Right lobe of liver (tissue), 6 donors: ENCODE data around the gene BICDL1. TPM values are rescaled to one million over a fixed set of nuclear protein-coding genes. Genes with fewer than 3 reads are reported as not detected.

ENCODE experiments used
- ATAC-seq, 4 donors: fragments of 200-7000 bp; cut with Tn5 transposase; one replicate each; pipeline ENCODE4 v1.9.1; 2020; ENCODE audit warnings: mild to moderate bottlenecking in 4 of 4, moderate library complexity in 4 of 4
- DNase-seq, 3 donors: peaks; one replicate each; pipeline ENCODE4 v3.0.0-alpha.2; 2020
- H3K27ac ChIP-seq, 3 donors: fragments of 200-600 bp; one replicate each; pipeline ENCODE4 v1.8.0; 2022
- H3K27me3 ChIP-seq, 2 donors: fragments of 200-600 bp; one replicate each; pipeline ENCODE4 v1.8.0; 2022
- H3K36me3 ChIP-seq, 4 donors: fragments of 200-600 bp; sonication (generic) in 1 of 4; one replicate each; pipeline versions ENCODE4 v1.5.1 to v1.8.0; 2017 to 2022; ENCODE audit warnings: control low read depth in 1 of 4
- H3K4me1 ChIP-seq, 4 donors: fragments of 200-600 bp; sonication (generic) in 1 of 4; one replicate each; pipeline versions ENCODE4 v1.5.1 to v1.8.0; 2017 to 2022; ENCODE audit warnings: control low read depth in 1 of 4
- H3K4me3 ChIP-seq, 3 donors: fragments of 200-600 bp; one replicate each; pipeline ENCODE4 v1.8.0; 2022
- H3K9me3 ChIP-seq, 4 donors: fragments of 200-600 bp; sonication (generic) in 1 of 4; one replicate each; pipeline versions ENCODE4 v1.5.1 to v1.8.0; 2017 to 2022; ENCODE audit warnings: control low read depth in 1 of 4
- POLR2A ChIP-seq: fragments of 450-650 bp; IDR thresholded peaks from one replicate; pipeline ENCODE4 v1.6.1; 2017; ENCODE audit warnings: antibody characterized with exemption, mild to moderate bottlenecking
- WGBS: methylation state at CpG from one replicate; pipeline ENCODE4 v1.1.6; 2018; ENCODE audit warnings: low coverage, low lambda C conversion rate; ENCODE audit not compliant: insufficient coverage; ENCODE audit errors: missing lambda C conversion rate; 5-methylcytosine and 5-hydroxymethylcytosine counted together
- intact Hi-C, 2 donors: fragments of 100-400 bp; cut with DNase I; formaldehyde crosslinking; loops; one replicate each; pipeline versions ENCODE4 v1.11.2 to v1.14.1; 2022
- total RNA-seq, 6 experiments: library from RNA; depleted of rRNA in 2 of 6; stranded (reverse); fragments of >200 nt in 2 of 6; fragmentation: NEBNext Ultra II Directional in 3 of 6; extraction: Animal tissue kit (Norgen Biotek cat#: 25700) in 3 of 6; gene quantifications; one replicate each; pipeline versions ENCODE4 v1.1.0 to v1.2.4, GENCODE V29; 2016 to 2023
- TF ChIP-seq, protein P1 (sequence below), 4 donors: fragments of 200-600 bp in 3 of 4; fragments of 450-650 bp in 1 of 4; IDR thresholded peaks; one replicate each; pipeline versions ENCODE4 v1.5.1 to v1.8.0; 2016 to 2022; ENCODE audit warnings: antibody characterized with exemption in 4 of 4, mild to moderate bottlenecking in 2 of 4
- donor health status: DM: no; HTN: yes; CAD: no.
- donor health status: DM: no; HTN: no; CAD: no.
- donor health status: DM: no; HTN: no; CAD: no.
- donor health status: DM: no; HTN: yes; CAD: no.
- donor health status: DM: no; HTN: yes; CAD: no.

Gene BICDL1
- total RNA-seq, 6 experiments from 2014 or later = 1.5 to 13.0 (median 8.7) TPM

DNA sequence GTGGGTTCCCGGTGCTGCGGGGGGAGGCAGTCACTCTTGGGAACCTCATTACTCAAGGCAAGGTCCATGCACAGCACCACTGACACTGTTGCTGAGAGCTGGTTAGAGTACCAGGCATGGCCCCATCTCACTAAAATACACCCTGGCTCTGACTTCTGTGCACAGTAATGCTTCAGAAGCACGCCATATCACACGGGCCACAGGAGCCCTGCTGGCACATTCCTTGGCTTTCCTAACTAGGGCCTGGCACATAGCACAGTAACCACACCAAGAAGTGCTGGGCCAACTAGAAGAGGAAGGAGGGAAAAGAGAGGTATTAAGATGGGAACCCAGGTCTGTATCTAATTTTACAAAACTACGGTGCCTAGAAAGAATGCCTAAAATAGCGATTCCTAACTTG is 141.0 kb downstream of the BICDL1 start:
- TF ChIP-seq POLR2A = no peak
- TF ChIP-seq, protein P1, sequence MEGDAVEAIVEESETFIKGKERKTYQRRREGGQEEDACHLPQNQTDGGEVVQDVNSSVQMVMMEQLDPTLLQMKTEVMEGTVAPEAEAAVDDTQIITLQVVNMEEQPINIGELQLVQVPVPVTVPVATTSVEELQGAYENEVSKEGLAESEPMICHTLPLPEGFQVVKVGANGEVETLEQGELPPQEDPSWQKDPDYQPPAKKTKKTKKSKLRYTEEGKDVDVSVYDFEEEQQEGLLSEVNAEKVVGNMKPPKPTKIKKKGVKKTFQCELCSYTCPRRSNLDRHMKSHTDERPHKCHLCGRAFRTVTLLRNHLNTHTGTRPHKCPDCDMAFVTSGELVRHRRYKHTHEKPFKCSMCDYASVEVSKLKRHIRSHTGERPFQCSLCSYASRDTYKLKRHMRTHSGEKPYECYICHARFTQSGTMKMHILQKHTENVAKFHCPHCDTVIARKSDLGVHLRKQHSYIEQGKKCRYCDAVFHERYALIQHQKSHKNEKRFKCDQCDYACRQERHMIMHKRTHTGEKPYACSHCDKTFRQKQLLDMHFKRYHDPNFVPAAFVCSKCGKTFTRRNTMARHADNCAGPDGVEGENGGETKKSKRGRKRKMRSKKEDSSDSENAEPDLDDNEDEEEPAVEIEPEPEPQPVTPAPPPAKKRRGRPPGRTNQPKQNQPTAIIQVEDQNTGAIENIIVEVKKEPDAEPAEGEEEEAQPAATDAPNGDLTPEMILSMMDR (IDR thresholded peaks at IDR 0.05) = no peak
- no peaks in the 10 kb centered on the region for H3K27me3 ChIP-seq
- ATAC-seq (no peak), DNase-seq (no peak)
- intact Hi-C loops = no loop called here
- H3K36me3 ChIP-seq = peaks cover 0 to 85% (median 48%) of the 10 kb centered on the region in 4 donors
- no peaks in the 10 kb centered on the region for H3K9me3 ChIP-seq
- no peaks in the 10 kb centered on the region for H3K4me1 ChIP-seq
- WGBS = 100% methylated on average over 2 of the region's 6 CpGs
- no peak overlapping the region for H3K4me3 ChIP-seq
- H3K27ac ChIP-seq = no peak overlapping the region

DNA sequence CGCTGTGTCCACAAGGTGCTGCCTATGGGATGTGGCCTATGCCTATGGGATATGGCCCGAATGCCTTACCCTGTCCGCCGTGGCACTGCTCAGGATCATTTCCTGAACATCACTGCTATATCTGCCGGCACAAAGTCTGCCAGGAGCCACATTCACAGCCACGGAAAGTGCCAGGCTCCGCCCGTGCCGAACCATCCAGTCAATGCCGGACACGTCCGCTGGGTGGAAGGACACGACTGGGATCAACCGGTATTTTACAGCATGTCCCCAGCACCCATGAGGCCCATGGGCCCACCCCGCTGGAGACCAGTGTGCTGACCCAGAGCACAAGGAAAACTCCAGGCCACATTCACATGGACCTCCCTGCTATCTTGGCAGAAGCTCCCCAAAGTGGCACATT is 142.1 kb downstream of the BICDL1 start:
- WGBS = no CpG with 5 or more reads among the region's 15 CpGs
- ATAC-seq = no peak

DNA sequence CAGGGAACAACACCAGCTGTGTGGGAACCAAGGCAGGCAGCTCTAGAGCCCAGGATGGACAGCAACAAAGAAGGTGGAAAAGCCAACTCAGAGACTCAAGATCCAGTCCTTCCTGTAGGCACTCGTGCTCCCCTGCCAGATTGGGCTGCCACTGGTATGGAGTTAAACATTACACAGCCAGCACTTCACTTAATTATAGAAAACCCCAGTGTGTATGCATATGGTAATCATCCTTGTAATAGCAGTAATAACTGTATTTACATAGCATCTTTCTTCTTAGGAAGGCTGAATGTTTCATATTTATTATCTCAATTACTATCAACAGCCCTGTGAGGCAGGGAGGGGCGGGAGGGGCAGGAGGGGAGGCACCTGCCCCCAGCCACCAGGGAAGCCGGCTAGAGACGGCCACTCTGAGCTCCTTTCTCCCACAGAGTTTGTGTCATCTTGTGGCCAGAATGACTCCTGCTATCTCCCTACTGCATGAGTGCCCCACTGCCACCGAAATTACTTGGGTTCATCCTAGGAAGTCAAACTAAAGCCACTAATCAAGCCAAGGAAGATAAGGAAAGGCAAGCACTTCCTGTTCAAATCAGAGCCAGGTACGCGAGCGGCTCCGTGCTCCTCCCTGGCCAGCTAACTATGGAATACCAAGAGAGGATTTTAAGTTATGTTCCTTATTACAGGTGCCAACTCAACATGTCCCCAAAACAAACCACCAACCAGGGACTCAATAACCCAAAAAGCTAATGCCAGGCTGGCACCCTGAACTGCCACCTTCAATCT is 143.2 kb downstream of the BICDL1 start:
- Histone ChIP-seq H3K36me3 (peaks cover 5 to 98% (median 64%) of the 10 kb centered on the region in 4 donors), H3K4me1 (no peaks in the 10 kb centered on the region), H3K9me3 (no peaks in the 10 kb centered on the region), H3K27me3 (no peaks in the 10 kb centered on the region), H3K4me3 (no peak overlapping the region), H3K27ac (no peak overlapping the region)
- intact Hi-C loops = no loop called here
- DNase-seq = peak in 1 of 3 donors; percentile 8
- WGBS = 79% methylated on average over 8 of the region's 9 CpGs
- no peak for ATAC-seq
- TF ChIP-seq, protein P1 (IDR thresholded peaks at IDR 0.05) = no peak

More for the DNA sequence above, 142.1 kb downstream of the BICDL1 start:
- H3K36me3 ChIP-seq = peaks cover 0 to 96% (median 57%) of the 10 kb centered on the region in 4 donors
- no peak overlapping the region for H3K4me3 ChIP-seq
- no peak overlapping the region for H3K27ac ChIP-seq
- no peak for DNase-seq
- no peak for TF ChIP-seq POLR2A
- TF ChIP-seq, protein P1 (IDR thresholded peaks at IDR 0.05) = no peak
- H3K4me1 ChIP-seq = no peaks in the 10 kb centered on the region
- intact Hi-C loops = no loop called here
- no peaks in the 10 kb centered on the region for H3K9me3 ChIP-seq
- H3K27me3 ChIP-seq = no peaks in the 10 kb centered on the region

DNA sequence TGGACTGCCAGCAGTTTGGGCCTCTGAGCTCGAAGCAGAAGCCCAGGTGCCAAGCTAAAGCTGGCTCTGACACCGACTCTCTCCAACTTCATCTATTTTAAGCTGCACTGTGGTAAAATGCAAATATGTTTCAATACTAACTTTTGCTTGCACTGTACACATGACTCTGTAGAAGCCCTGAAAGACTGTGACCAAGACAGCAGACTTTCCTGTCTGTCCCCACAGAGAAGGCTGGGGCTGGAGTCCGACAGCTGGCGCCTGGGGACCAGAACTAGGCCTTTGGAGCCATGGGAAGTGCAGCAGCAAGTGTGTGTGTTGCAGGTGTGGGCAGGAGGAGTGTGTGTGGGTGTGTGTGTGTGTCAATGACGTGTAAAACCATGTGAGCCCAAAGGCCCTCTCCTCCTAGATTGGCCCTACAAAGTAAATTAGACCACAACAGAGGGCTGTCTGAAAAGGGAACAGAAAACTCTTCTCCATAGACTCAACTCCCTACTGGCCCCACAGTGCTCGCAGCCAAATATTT is 143.9 kb downstream of the BICDL1 start:
- DNase-seq = peak in 1 of 3 donors; percentile 22
- H3K27ac ChIP-seq = no peak overlapping the region
- ATAC-seq = peak in 1 of 4 donors; percentile 11
- H3K36me3 ChIP-seq = peaks cover 5 to 98% (median 64%) of the 10 kb centered on the region in 4 donors
- H3K4me3 ChIP-seq = no peak overlapping the region
- 88% methylated on average over 2 of the region's 6 CpGs for WGBS
- no peaks in the 10 kb centered on the region for H3K27me3 ChIP-seq
- no peaks in the 10 kb centered on the region for H3K9me3 ChIP-seq
- intact Hi-C loops = no loop called here
- H3K4me1 ChIP-seq = no peaks in the 10 kb centered on the region
- TF ChIP-seq, protein P1 (IDR thresholded peaks at IDR 0.05) = no peak
- no peak for TF ChIP-seq POLR2A
